ENCODE measurements around the gene GALNT5.

Gene GALNT5

DNA sequence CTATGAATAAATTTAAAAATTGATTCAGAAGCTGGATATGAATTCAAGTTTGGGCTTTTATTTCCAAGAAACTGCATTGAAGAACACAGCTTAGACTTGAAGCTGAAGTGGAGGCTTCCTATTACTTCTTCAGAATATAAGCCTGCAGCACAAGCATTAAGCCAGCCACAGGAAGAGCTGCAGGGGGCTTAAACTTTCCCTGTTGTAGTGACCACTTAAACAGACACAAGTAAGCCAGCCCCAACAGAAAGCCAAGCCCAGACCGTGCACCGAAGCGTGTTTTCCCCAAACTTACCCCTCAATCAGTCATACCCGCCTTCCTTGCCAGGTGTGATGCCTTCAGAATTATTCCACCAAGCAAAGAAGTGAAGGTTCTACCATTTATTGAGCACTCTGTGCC, 39.5 kb downstream of the GALNT5 start:
- DNase-seq: no peak

- no peak for DNase-seq
These were observed 43.8 kb downstream of the GALNT5 start for GRCh38 chr2:157301307-157301706.

DNA sequence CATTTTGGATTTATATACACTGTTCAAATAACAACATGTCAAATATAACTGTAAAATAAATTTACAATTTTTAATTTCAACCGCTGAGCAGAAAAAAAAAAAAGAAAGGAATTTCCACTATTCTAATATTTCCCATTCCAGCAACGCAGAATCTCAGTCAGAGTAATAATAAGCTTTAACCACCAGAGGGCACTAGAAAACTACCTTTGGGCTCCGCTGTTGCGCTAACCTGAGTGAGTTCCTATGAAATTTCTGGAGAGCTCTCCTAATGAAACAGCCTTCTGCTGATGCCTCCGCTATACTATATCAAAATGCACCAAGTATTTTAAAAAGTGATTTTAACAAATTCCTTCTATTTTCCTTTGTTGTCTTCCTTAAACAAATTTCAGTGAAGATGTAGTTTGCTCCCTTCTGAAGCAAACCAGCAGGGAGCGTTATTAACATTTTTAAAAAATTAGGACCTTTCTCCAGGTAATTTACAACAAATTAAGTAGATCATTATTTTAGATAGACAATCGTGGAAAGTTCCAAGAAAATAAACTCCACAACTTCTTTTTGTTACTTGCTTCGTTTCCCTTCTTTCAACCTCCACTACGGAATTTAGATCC, 45.1 kb downstream of the GALNT5 start:
- peak; percentile 16 for DNase-seq

- DNase-seq: no peak
These were observed 46.1 kb downstream of the GALNT5 start for GRCh38 chr2:157303612-157304011.

- DNase-seq: no peak
These were observed 47.6 kb downstream of the GALNT5 start for GRCh38 chr2:157304811-157305722.

DNA sequence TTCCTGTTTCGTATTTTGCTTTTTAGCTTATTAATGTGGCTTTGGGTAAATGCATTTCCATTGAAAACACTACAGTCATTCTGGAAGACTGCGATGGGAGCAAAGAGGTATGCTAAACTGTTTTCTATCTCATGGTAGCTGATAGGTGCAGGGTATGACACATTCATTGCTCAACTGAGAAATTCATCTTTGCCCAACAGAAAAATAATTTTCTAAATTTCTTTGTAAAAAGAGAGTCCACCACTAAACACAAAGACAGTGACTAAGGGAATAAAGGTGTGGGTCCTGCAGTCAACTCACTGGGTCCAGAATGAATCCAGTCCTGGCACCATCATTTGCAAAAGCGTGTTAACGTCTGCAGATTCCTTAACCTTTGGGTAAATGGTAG, 48.2 kb downstream of the GALNT5 start:
- no peak for DNase-seq

DNA sequence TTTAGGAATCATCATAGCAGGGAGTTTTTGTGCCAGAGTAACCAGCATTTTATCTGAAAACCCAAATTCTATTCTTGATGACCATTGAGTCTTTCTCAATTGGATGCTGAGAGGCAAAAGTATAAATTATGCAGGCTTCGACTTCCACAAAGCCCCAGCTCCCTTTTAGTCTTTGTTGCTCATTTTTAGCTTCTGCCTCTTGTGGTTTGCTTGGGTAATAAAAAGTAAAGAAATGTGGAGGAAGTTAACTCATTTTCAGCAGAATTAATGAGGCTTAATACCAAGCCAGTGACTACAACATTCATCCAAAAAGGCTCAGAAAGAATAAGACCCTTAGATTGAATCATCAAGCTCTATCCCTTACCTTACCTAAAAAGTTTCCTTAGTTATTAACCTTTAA, 49.5 kb downstream of the GALNT5 start:
- DNase-seq: no peak

GRCh38 chr2:157309878-157310277, 52.4 kb downstream of the GALNT5 start:
- no peak for DNase-seq

- DNase-seq: no peak
These were observed 54.2 kb downstream of the GALNT5 start for GRCh38 chr2:157311706-157312105.

DNA sequence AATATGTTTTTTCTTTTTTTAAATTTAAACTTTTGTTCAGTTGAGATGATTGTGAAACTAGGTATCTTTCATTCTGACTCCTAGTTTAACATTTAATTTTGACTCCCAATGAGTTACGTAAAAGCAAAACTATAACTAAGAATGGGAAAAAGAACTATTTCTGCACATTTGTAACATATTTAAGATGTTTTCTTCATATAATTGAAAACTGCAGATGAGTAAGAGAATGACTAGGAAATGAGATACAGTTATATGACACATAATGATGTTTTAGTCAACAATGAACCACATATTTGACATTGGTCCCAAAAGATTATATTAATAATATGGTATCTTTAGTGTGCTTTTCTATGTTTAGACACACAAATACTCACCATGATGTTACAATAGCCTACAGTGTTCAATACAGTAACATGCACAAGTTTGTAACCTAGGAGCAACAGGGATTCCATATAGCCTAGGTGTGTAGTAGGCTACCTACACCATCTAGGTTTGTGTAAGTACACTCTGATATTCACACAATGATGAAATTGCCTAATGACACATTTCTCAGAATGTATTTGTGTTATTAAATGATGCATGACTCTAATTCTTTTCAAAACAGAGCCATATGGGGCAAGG, 55.5 kb downstream of the GALNT5 start:
- no peak for DNase-seq

GRCh38 chr2:157315901-157316300, 58.4 kb downstream of the GALNT5 start:
- no peak for DNase-seq

GRCh38 chr2:157318884-157319283, 61.4 kb downstream of the GALNT5 start:
- DNase-seq: no peak

DNA sequence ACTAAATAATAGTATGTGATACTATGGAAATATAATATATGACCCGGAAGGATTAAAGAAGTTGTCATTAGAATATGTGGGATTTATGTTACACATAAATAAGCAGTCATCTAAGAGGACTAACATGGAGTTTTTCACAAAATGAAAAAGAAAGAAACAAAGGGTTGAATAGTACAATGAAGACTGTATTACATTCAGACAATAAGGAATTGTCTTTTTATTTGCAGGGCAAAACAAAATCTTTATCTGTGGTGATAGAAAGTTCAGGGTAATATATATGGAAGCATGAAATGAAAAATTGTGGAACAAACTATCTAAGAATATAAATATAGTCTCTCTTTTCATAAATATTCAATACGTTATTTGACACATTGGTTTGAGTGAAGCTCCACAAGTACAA, 62.3 kb downstream of the GALNT5 start:
- DNase-seq: no peak

DNA sequence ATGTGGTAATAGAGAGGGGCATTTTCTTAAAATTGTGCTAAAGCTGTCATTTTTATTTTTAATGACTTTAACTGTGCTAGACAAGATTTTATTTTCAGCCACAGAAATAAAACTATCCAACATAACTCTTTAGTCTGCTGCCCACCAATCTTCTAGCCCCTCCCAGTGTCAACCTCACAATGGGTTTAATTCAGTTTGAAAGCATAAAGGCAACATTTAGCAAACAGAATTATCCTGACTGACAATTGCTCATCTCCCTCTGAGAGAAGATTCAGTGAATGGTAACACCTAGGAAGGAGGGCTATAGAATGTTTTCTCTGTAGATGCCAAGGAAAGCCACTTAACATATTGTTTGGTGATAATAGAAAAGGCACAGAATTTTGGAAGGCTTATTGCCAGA, 62.9 kb downstream of the GALNT5 start:
- DNase-seq: no peak

DNA sequence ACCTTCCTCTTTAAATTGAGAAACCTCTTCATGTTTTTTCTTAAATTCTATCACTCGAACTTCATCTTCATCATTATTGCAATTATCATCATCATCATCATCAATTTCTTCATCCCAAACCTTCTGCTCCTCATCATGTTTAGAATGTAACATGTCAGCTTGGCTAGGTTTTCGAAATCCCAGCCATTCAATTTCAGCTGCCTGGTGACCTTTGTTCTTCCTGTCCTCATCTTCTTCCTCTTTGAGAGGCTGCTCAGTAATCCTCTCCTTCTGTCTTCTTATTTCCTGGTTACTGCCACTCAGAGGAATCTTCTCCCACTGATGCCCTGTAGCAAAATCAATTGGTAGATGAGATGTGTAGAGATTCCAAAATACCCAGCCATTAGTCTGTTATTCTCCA, 64.0 kb downstream of the GALNT5 start:
- DNase-seq: no peak

DNA sequence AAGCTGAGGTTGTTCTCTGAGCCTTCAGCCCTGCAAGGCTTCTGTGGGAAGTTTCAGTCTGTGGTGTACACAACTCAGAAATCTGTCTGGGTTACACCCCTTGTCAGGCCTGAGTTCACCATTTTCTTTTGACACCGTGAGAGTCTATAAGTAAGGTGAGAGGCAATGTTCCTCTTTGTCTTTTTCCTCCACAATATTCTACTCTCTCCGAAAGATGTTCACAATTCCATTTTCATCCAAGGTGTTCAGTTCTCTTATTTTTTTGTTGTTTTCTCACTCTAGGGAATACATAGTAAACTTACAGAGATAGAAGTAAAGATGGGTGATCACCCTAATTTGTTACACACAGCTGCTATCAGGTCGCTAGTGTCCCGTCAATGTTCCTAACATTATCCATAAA, 64.9 kb downstream of the GALNT5 start:
- no peak for DNase-seq

GRCh38 chr2:157324331-157324843, 66.9 kb downstream of the GALNT5 start:
- no peak for DNase-seq

DNA sequence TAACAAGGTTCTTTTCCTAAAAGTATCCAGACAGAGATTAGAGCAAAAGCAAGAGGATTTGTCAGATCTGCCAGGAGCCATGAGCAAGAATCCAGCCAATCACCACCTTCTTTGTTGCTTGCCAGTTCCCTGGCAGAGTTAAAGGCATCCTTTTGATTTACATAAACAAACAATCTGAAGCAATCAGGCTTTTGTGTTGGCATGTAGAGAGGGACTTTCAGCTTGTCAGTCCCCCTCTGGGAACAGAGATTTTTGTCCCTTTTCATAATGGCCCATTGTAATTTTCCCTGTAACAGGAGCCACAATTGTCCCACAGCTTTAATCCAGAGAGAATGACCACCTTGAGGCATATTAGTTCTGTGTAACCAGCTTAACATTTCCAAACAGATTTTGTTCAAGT, 68.3 kb downstream of the GALNT5 start, which contains the start of gene ERMN:
Gene ERMN, minus strand, starts transcription at position 39 of the 400 bp plus-strand sequence. CDS start 182 bp downstream, outside the sequence.
- DNase-seq: no peak

- peak; percentile 4 for DNase-seq
These were observed 69.2 kb downstream of the GALNT5 start for GRCh38 chr2:157326698-157327097.

GRCh38 chr2:157327200-157327599, 69.7 kb downstream of the GALNT5 start:
- no peak for DNase-seq

DNA sequence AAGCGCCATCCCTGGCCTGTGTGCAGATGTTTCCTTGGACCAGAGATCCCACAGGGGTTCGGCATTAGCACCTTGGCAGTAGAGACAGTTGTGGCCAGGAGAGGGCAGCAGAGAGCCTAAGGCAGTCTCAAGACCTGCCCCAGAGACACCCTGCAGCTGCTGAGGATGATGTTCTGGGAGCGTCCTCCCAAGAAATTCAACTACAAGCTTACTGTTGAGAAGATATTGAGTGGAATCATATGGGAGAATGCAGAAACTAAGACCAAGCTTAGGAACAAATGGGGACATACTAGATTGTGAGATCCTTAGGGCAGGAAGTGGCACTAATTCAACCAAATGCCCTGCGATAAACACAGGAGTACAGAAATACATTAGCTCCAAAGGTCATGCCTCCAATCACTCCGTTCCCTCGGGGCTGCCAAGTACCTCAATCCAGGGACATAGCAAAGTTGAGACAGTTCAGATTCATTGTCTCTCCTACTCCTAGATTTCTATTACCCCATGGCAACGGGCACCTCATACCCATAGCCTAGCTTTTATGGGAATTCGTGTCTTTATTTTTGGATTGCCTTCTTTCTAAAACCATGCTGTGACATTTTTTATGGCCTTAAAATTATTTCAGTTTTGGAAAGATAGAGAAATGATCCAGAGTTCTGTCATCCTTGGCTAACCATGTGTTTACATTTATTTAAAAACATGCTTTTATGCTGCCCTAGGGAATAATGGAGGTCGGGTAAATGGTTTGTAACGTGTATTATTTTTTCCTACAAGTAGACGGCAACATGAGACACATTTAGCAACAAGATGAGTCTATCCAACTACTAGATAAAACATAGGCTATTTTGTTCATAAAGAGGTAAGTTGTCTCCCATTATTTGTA, 70.4 kb downstream of the GALNT5 start:
- DNase-seq: peak; percentile 59

DNA sequence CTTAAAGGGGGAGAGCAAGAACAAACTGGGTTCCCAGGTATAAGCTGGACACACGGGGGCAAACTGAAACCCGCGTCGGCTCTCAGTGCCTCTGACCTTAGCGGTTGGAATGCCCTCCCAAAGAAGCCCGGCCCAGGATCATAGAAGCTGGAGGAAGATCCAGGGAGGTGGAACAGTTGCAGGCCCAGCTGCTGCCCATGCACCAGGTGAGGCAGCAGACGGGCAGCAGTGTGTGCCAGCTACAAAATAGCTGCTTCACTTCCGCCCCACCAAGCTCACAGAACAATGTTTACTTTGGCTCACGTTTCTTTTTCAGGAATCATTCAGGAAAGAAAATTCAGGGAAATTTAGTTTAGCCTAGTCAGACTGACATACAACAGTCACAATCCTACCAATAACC, 72.0 kb downstream of the GALNT5 start:
- DNase-seq: peak; percentile 88
